Right renal pelvis (tissue), 4 donors: Measurements from ENCODE around the gene CLCN7. TPM values are rescaled to one million over a fixed set of nuclear protein-coding genes. Genes with fewer than 3 reads are reported as not detected.

ENCODE experiments used
- DNase-seq, 4 donors: peaks; one replicate each; pipeline ENCODE4 v3.0.0-alpha.2; 2013; ENCODE audit warnings: low read depth in 4 of 4, low spot score in 3 of 4, missing footprints in 1 of 4
- polyA plus RNA-seq, 4 donors: library from polyadenylated mRNA; unstranded; fragments of 120-200 nt; gene quantifications; one replicate each; pipeline ENCODE4 v1.2.1, GENCODE V29; 2013; ENCODE audit not compliant: insufficient read length in 4 of 4

The CLCN7 gene
- polyA plus RNA-seq, 4 donors, result 43.4 to 62.1 (median 48.6) TPM

DNA sequence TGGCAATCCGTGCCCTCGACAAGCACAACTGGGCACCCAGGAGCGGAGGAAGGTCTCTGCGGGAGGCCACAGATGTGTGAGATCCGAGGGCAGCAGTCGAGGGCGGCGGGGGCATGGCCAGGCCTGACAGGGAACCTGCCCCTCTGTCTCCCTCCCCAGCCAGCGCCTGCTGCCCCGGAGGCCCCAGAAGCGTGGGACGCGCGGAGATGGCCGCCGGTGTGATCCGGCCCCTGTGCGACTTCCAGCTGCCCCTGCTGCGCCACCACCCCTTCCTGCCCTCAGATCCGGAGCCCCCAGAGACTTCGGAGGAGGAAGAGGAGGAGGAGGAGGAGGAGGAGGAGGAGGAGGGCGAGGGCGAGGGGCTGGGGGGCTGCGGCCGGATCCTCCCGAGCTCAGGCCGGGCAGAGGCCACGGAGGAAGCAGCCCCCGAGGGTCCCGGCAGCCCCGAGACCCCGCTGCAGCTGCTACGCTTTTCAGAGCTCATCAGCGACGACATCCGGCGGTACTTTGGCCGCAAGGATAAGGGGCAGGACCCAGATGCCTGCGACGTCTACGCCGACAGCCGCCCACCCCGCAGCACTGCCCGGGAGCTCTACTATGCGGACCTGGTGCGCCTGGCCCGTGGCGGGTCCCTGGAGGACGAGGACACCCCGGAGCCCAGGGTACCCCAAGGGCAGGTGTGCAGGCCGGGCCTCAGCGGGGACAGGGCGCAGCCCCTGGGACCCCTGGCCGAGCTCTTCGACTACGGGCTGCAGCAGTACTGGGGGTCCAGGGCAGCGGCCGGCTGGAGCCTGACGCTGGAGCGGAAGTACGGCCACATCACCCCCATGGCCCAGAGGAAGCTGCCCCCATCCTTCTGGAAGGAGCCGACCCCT is 42.2 kb downstream of the CLCN7 start:
- DNase-seq, result no peak

DNA sequence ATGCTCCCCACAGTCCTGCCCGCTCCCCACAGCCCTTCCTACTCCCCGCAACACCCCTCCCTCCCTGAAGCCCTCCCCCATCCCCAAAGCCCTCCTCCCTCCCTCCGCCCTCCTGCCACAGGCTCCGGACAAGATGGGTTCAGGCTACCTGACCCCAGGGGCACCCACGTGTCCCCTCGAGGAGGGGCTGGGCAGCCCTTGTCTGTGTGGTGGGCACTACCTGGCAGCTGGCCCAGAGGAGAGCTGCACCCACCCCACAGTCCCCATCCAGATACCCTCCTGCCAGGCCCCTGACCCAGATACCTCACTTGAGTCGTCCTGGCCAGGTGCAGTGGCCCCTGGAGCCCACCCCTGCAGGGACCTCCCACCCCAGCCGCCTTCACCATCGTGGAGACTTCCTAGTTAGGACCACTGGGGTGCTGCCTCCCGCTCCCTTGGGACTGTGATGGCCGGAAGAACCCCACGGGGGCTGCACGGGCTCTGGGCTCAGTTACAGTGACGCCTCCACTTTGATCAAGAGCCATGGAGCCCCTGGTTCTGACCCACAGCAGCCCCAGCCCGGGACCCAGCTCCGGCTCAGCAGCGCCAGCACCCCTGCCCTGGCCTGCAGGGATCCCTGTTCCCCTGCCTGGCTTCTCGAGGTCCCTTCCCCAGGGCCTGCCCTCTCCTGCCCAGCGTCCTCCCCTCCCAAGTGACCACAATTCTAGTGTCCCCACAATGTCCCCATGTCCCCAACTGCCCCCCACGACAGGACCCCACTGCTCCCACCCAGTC is 43.1 kb downstream of the CLCN7 start:
- no peak for DNase-seq

DNA sequence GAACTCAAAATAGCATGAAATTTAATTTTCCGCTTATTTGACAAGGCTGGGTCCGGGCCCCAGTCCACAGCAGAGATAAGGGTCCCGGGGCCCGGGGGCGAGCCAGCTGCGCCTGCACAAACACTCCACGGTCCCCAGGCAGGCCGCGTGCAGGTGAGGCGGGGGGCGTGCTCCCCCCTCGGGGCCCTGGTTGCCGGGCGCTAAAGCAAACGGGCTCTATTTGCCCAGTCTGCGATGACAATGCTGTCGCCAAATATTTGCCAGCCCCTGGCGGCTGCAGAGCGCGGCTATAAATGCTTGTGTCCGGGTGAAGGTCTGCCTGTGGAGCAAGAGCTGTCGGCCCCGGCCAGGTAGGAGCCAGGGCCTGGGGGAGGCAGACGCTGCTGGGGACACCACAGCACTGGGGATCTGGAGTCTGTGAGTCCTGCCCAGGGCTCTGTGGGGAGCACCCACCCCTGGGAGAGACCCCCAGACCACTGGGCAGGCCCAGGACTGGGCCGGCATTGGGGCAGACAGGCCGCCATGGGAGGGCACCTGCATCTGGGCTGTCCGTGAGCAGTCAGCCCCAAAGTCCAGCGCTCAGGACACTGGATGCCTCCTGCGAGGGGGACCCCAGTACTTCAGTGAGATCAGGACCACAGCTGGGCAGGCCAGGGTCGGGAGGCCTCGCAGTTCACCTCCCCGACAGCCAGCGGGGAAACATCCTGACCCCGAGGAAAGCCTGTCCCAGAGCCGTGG is 43.9 kb downstream of the CLCN7 start, which contains the start of gene PERCC1:
Gene PERCC1 (plus strand): TSS at position 320 of the 738 bp plus-strand sequence. CDS start 1,516 bp downstream, outside the sequence.
- no peak for DNase-seq

GRCh38 chr16:1430214-1430758 is 44.5 kb downstream of the CLCN7 start:
- no peak for DNase-seq

DNA sequence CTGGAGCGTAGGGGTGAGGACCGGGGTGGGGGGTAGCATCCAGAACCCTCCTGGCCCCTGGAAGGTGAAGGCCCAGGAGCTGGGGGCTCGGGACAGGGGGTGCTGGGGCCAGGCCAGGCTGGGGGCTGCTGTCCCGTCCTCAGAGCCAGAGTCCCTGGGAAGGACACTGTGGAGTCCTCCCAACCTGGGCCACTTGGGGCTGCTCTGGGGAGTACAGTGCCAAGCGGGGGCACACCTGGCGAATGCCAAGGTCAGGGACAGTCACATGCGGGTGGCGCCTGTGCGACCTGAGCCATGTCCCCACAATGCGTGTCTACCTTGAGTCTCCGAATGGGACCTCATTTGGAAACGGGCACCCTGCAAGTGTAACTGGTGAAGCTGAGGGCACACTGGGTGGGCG is 45.2 kb downstream of the CLCN7 start:
- no peak for DNase-seq

GRCh38 chr16:1429012-1429411 is 45.8 kb downstream of the CLCN7 start:
- DNase-seq, result no peak

- no peak for DNase-seq
Measured at GRCh38 chr16:1428511-1428910, 46.3 kb downstream of the CLCN7 start.

DNA sequence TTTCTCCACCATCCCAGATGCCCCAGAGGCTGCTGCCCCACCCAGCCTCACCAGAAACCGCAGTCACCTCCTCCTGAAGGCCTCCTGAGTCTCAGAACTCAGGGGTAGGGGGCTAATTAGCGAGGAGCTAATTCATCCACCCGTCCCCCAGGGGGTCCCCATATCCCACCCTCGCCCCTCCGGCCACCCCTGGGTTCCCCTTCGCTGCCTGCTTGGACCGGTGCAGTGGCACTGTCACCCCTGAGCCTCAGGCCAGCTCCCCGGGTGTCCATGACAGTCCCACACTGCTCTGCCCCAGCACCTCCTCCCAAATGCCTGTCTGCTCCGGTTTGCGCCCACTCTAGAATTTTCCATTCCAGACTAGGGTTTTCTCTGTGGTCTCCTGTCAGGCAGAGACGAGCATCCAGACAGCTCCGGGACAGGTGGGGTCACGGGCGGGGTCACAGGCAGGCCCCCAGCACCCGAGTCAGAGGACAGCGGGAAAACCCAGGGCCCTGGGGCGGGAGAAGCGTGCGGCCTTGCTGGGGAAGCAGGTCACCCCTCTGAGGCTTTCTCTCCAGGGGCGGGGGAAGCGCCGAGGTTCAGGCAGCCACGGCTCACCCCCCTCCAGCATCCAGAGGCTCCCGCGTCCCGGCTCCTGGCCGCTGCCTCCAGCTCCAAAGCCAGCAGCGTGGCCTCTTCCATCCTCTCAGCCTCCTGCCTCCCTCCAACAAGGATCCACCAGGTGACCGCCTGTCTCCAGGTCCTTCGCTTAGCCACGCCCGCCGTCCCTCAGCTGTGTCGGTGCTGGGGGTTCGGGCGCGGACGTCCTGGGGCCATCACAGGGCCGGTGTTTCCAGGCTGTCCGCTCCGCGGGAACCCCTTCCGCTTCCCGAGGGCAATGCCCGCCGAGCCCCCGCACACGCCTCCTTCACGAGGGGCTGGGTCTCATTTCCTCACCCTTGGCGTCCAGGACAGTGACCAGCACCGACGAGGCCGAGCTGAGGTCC is 47.1 kb downstream of the CLCN7 start:
- DNase-seq, result no peak

DNA sequence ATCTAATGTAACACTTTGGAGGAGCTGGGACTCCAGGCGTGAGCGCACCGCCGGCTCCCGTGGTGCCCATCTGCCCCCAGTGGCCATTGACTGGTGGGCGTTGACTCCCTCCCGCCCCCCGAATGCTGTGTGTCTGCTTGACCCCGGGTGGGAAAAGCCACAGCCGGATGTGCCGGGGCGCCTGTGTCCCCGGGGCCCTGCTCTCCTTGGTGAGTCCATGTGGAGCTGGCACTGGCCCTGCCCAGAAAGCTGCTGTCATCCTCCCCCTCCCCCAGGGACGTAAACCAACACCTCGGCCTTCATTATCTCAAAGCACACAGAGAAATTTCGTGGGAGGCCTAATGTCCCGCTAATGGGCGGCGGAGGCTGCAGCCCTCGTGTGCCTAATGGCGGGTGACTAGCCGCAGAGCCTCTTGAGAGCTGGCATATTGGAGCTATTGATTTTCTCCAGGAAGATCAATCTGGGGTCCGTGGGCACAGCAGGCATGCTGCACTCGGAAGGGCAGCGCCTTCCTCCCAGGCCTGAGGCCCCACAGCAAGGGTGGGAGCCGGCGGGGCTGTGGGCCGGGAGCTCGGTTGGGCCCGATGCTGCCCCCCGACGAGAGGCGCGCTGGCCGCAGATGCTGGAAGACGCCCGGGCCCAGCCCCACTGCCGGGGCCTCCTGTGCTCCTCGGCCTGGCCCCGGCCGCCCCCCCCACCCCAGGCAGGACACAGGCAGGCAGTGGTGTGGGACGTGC is 47.9 kb downstream of the CLCN7 start:
- DNase-seq, result no peak

DNA sequence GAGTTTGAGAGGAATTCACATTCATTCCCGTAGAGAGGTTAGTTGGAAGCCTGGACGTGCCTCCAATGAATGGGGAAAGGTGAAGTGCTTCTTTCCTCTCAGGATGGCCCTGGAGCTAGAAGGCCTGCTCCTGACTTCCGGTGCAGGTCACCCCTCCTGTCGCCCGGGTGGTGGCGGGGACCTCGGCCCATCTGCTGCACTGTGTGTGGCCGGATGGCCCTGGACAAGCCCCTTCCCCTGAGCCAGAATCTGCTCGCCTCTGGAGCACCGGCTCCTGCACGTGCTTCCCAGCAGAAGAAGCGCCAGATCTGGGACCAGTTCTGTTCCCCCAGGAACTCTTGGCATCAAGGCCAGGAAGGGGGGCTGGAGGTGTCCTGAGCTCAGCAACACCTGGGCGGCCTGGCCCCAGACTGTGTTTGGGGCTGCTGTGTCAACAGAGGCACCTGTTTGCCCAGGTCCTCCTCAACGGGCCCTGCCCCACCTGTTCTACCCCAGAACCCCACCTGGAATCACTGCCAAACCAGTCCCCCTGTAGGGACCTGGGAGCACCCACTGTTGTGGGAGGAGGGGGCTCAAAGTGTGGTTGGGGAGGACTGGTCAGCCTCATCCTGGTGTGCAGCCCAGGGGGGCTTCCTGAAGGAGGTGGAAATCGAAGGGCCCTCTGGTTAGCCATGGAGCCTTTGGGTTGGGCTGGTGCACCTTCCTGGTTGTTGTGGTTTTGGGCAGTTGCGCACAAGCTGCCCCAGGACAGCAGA is 49.0 kb downstream of the CLCN7 start:
- no peak for DNase-seq

DNA sequence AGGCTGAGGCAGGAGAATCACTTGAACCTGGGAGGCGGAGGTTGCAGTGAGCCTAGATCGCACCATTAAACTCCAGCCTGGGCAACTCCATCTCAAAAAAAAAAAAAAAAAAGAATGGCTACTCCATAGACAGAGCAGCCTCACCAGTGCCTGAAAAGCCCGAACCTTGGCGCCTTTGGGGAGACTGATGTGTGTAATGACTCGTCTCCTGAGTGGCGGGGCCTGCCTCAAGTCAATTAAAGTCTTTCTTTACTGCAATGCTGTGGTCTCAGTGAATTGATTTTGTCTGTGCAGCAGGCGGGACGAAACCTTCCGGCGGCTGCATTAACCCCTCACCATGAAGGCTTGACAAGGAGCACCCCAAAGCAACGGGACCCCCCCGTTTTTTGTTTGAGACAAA is 50.8 kb downstream of the CLCN7 start:
- DNase-seq, result no peak

GRCh38 chr16:1422076-1422475 is 52.8 kb downstream of the CLCN7 start:
- DNase-seq, result no peak

DNA sequence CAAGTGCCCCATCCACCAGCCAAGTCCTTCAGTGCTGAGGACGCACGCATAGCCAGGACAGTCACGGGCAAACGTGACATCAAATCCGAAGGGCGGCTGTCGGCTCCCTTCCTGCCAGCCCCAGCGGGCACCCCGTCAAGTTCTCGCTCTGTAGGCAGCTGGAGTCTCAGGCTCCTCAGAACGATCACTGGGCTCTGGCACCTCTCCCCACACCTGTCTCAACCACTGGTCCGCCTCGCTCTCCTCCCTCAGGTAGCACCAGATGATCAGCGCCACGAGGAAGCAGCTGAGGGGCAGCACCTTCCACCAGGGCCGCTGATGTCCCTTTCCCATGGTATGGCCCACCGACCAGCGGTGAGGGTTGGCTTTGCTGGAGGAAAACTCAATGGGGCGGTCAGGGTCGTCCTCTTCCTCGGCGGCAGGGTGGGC is 54.7 kb downstream of the CLCN7 start:
- DNase-seq, result no peak

- no peak for DNase-seq
Measured at GRCh38 chr16:1416521-1416941, 58.3 kb downstream of the CLCN7 start.

DNA sequence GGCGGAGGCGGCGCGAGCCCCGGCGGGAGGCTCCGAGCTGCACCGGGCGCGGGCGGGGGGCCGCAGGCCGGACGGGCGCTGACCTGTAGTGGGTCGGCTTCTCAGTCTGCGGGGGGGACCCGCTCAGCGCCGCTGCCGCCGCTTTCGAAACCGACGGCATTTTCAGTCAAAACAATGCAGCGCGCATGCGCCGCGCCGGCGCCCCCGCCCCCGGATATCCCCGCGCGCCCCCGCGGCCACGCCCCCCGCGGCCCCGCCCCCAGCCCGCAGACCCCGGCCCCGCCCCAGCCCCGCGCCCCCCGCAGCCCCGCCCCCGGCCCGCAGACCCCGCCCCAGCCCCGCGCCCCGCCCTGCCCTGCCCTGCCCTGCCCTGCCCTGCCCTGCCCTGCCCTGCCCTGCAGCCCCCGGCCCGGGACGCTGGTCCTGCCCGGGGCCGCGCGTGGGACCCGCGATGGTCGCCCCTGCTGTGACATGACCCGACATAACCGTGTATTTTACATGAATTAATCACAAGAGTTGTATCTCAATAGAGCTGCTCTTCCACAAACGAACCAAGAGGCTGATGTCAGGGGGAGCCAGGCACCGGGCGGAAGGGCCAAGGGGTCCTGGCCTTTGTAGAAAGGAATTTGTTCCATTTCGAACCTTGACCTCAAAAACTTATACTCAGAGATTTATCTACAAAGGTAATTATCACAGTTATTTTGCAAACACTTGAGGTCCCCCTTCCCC is 60.1 kb downstream of the CLCN7 start, which contains the start of gene UNKL:
Gene UNKL (minus strand): TSS at position 173 of the 729 bp plus-strand sequence. CDS start 13 bp downstream, at position 160.
- DNase-seq, result no peak

- DNase-seq, result no peak
Measured at GRCh38 chr16:1413684-1414531, 60.9 kb downstream of the CLCN7 start.
